Non-pigmented ciliary epithelial cell (primary cell): ENCODE data around the gene COL27A1.

Source experiments
- DNase-seq: peaks from one replicate; pipeline ENCODE4 v3.0.0-alpha.2; 2010; ENCODE audit warnings: low read depth

The COL27A1 gene

GRCh38 chr9:114169029-114169951 is 14.0 kb downstream of the COL27A1 start:
- DNase-seq: no peak

GRCh38 chr9:114169952-114170770 is 14.8 kb downstream of the COL27A1 start:
- DNase-seq: no peak

GRCh38 chr9:114170771-114171461 is 15.6 kb downstream of the COL27A1 start:
- no peak for DNase-seq

- no peak for DNase-seq
Measured at GRCh38 chr9:114171500-114171899, 16.2 kb downstream of the COL27A1 start.

GRCh38 chr9:114172981-114173833 is 17.9 kb downstream of the COL27A1 start:
- no peak for DNase-seq

- no peak for DNase-seq
Measured at GRCh38 chr9:114174557-114174875, 19.2 kb downstream of the COL27A1 start.

GRCh38 chr9:114174876-114175771 is 19.8 kb downstream of the COL27A1 start:
- DNase-seq: no peak

GRCh38 chr9:114176624-114177291 is 21.4 kb downstream of the COL27A1 start:
- no peak for DNase-seq

- no peak for DNase-seq
Measured at GRCh38 chr9:114177423-114178064, 22.2 kb downstream of the COL27A1 start.

GRCh38 chr9:114178076-114178475 is 22.7 kb downstream of the COL27A1 start:
- no peak for DNase-seq

- DNase-seq: no peak
Measured at GRCh38 chr9:114178756-114179450, 23.6 kb downstream of the COL27A1 start.

- DNase-seq: no peak
Measured at GRCh38 chr9:114179516-114179915, 24.2 kb downstream of the COL27A1 start.

GRCh38 chr9:114180696-114181606 is 25.6 kb downstream of the COL27A1 start:
- no peak for DNase-seq

GRCh38 chr9:114181607-114182409 is 26.5 kb downstream of the COL27A1 start:
- no peak for DNase-seq

GRCh38 chr9:114183006-114183405 is 27.7 kb downstream of the COL27A1 start:
- no peak for DNase-seq

GRCh38 chr9:114184071-114184470 is 28.7 kb downstream of the COL27A1 start:
- no peak for DNase-seq

- DNase-seq: no peak
Measured at GRCh38 chr9:114184866-114185265, 29.5 kb downstream of the COL27A1 start.
